Inflammatory macrophage (primary cell): ENCODE results near the gene PSEN2.
A peak's percentile ranks its signal among the peaks of the same experiment; 100 is the strongest.
"Not testable (repeated sequence)": the region's sequence is repeated elsewhere in the genome, so short reads cannot be mapped to it uniquely, and the experiment has no call there.

Experiments used
- DNase-seq, 2 donors: peaks; one replicate each; pipeline ENCODE4 v3.0.0-alpha.2; 2020 to 2022

The PSEN2 gene

GRCh38 chr1:226920446-226920894 lies 50.1 kb downstream of the PSEN2 start:
- no peak for DNase-seq

GRCh38 chr1:226921504-226921903 lies 51.1 kb downstream of the PSEN2 start:
- no peak for DNase-seq

GRCh38 chr1:226929260-226930111 lies 59.1 kb downstream of the PSEN2 start:
- DNase-seq: not testable (repeated sequence)

- DNase-seq: no peak
Observed at GRCh38 chr1:226934483-226935237, 64.2 kb downstream of the PSEN2 start.

GRCh38 chr1:226937940-226938725 lies 67.7 kb downstream of the PSEN2 start:
- peak; percentile 85 to 88 for DNase-seq

- DNase-seq: peak; percentile 43 to 85
Observed at GRCh38 chr1:226938903-226939437, 68.6 kb downstream of the PSEN2 start.

- DNase-seq: peak; percentile 72 to 81
Observed at GRCh38 chr1:226939438-226940028, 69.1 kb downstream of the PSEN2 start.

- DNase-seq: peak; percentile 99
Observed at GRCh38 chr1:226940029-226940805, 69.8 kb downstream of the PSEN2 start, which contains the start of gene COQ8A. TSS of gene COQ8A (plus strand) at chr1:226940294. CDS start at chr1:226961386, 21,092 bp downstream.

GRCh38 chr1:226940806-226941067 lies 70.3 kb downstream of the PSEN2 start:
- DNase-seq: no peak

GRCh38 chr1:226942392-226942791 lies 72.0 kb downstream of the PSEN2 start:
- DNase-seq: no peak

GRCh38 chr1:226943156-226943555 lies 72.7 kb downstream of the PSEN2 start:
- DNase-seq: no peak

- no peak for DNase-seq
Observed at GRCh38 chr1:226943927-226944326, 73.5 kb downstream of the PSEN2 start.

- peak in 1 of 2 donors; percentile 20 for DNase-seq
Observed at GRCh38 chr1:226945106-226945857, 74.9 kb downstream of the PSEN2 start.
